ENCODE data around the gene SLC1A7. TPM values are rescaled to one million over a fixed set of nuclear protein-coding genes. Genes with fewer than 3 reads are reported as not detected.

SLC1A7 gene
- total RNA-seq (under 1 TPM; 0.28 to 0.59 TPM), polyA plus RNA-seq (under 1 TPM; 0.21 to 0.67 TPM)

- Histone ChIP-seq H3K9ac (ENCODE audit: low read depth in 1 of 2, low read length in 2 of 2) (no peak within 1 kb of the TSS), H3K4me1 (ENCODE audit: control insufficient read depth in 4 of 4, insufficient read depth in 4 of 4, low read length in 3 of 4) (peaks cover 5 to 25% (median 19%) of the 10 kb centered on the region in 4 donors), H3K27ac (ENCODE audit: low read depth in 1 of 2, low read length in 2 of 2) (no peak within 1 kb of the TSS), H3K36me3 (ENCODE audit: control insufficient read depth in 4 of 4, insufficient read depth in 3 of 4, low read depth in 1 of 4, low read length in 3 of 4) (no peaks in the 10 kb centered on the region), H3K4me3 (ENCODE audit: low read depth in 1 of 3, low read length in 3 of 3) (no peak within 1 kb of the TSS), H3K27me3 (ENCODE audit: control insufficient read depth in 4 of 4, insufficient read depth in 4 of 4, low read length in 3 of 4) (no peaks in the 10 kb centered on the region), H3K9me3 (ENCODE audit: control insufficient read depth in 4 of 4, low read length in 3 of 4) (no peaks in the 10 kb centered on the region)
- WGBS, result 97% methylated on average over 21 of the region's 21 CpGs
- DNase-seq (ENCODE audit: low spot score), result no peak
- no peak for TF ChIP-seq FOXA1 (IDR thresholded peaks at IDR 0.05)
- no peak for TF ChIP-seq YY1 (IDR thresholded peaks at IDR 0.05)
- TF ChIP-seq ATF3 (IDR thresholded peaks at IDR 0.05), result no peak
- no peak for TF ChIP-seq TAF1 (conservative IDR thresholded peaks at IDR 0.05)
- TF ChIP-seq JUND (IDR thresholded peaks at IDR 0.05), result no peak
- no peak for TF ChIP-seq HNF4G (IDR thresholded peaks at IDR 0.05)
- TF ChIP-seq FOXA2 (IDR thresholded peaks at IDR 0.05), result no peak
- TF ChIP-seq NR2F2 (IDR thresholded peaks at IDR 0.05), result no peak
- no peak for TF ChIP-seq ZBTB33 (IDR thresholded peaks at IDR 0.05)
- no peak for TF ChIP-seq RXRA (IDR thresholded peaks at IDR 0.05)
- no peak for TF ChIP-seq SP1 (IDR thresholded peaks at IDR 0.05)
Observed at GRCh38 chr1:53142226-53142853, at the start of gene SLC1A7. SLC1A7 (minus strand) TSS chr1:53142638; CDS start chr1:53142449, 189 bp downstream.

GRCh38 chr1:53190210-53190611, 47.8 kb upstream of the SLC1A7 start:
- H3K4me3 ChIP-seq (ENCODE audit: low read depth in 1 of 3, low read length in 3 of 3), result peak overlapping the region in 2 of 3 donors; percentile 1 to 18
- H3K9ac ChIP-seq (ENCODE audit: low read depth in 1 of 2, low read length in 2 of 2), result no peak overlapping the region
- no peaks in the 10 kb centered on the region for H3K9me3 ChIP-seq (ENCODE audit: control insufficient read depth in 4 of 4, low read length in 3 of 4)
- peak; percentile 61 for DNase-seq (ENCODE audit: low spot score)
- no peaks in the 10 kb centered on the region for H3K36me3 ChIP-seq (ENCODE audit: control insufficient read depth in 4 of 4, insufficient read depth in 3 of 4, low read depth in 1 of 4, low read length in 3 of 4)
- 32% methylated on average over 10 of the region's 10 CpGs for WGBS
- H3K27ac ChIP-seq (ENCODE audit: low read depth in 1 of 2, low read length in 2 of 2), result peak overlapping the region; percentile 64 to 73
- peak; percentile 85 to 91 for TF ChIP-seq RXRA (IDR thresholded peaks at IDR 0.05)
- TF ChIP-seq EGR1 (IDR thresholded peaks at IDR 0.05; ENCODE audit: low read depth in 2 of 2), result peak in 1 of 2 donors; percentile 91
- peak; percentile 92 for TF ChIP-seq MAX (IDR thresholded peaks at IDR 0.05)
- peak; percentile 53 to 61 for TF ChIP-seq RAD21 (IDR thresholded peaks at IDR 0.05)
- TF ChIP-seq ATF3 (IDR thresholded peaks at IDR 0.05), result no peak
- TF ChIP-seq SP1 (IDR thresholded peaks at IDR 0.05), result peak; percentile 80
- TF ChIP-seq JUND (IDR thresholded peaks at IDR 0.05), result peak; percentile 37 to 86
- TF ChIP-seq HNF4A (conservative IDR thresholded peaks at IDR 0.05), result peak; percentile 92 to 96
- TF ChIP-seq GABPA (IDR thresholded peaks at IDR 0.05 in 1 of 2, conservative IDR thresholded peaks at IDR 0.05 in 1 of 2), result peak in 1 of 2 donors; percentile 78
- no peak for TF ChIP-seq TAF1 (conservative IDR thresholded peaks at IDR 0.05)
- no peak for TF ChIP-seq NR2F2 (IDR thresholded peaks at IDR 0.05)
- peak; percentile 88 for TF ChIP-seq ZBTB33 (IDR thresholded peaks at IDR 0.05)
- TF ChIP-seq HNF4G (IDR thresholded peaks at IDR 0.05), result peak; percentile 79
- peak; percentile 71 for TF ChIP-seq YY1 (IDR thresholded peaks at IDR 0.05)
- peak; percentile 30 for TF ChIP-seq CTCF (IDR thresholded peaks at IDR 0.05; ENCODE audit: low read depth, low read length, missing input control)
- TF ChIP-seq FOXA2 (IDR thresholded peaks at IDR 0.05), result no peak
- peak; percentile 73 for TF ChIP-seq REST (IDR thresholded peaks at IDR 0.05)
- peak; percentile 58 for TF ChIP-seq FOXA1 (IDR thresholded peaks at IDR 0.05)
- peaks cover 2 to 51% (median 40%) of the 10 kb centered on the region in 4 donors for H3K4me1 ChIP-seq (ENCODE audit: control insufficient read depth in 4 of 4, insufficient read depth in 4 of 4, low read length in 3 of 4)
- no peaks in the 10 kb centered on the region for H3K27me3 ChIP-seq (ENCODE audit: control insufficient read depth in 4 of 4, insufficient read depth in 4 of 4, low read length in 3 of 4)
